ENCODE measurements around the gene SEC14L5. TPM values are rescaled to one million over a fixed set of nuclear protein-coding genes. Genes with fewer than 3 reads are reported as not detected.

Gene SEC14L5
- total and polyA plus RNA-seq, 2 of the 4 experiments (the other 2 are of a cell fraction) = 0.07 TPM; not detected in 1

GRCh38 chr16:5036228-5037156, 78.4 kb downstream of the SEC14L5 start:
- no peak overlapping the region for H2BK15ac ChIP-seq (ENCODE audit: low read depth, low read length)
- dilution Hi-C loops (cut with HindIII; ENCODE audit: low sequenced_read_pairs, unreplicated experiment) = no loop called here
- intact Hi-C loops (cut with micrococcal nuclease) = no loop called here
- no peaks in the 10 kb centered on the region for H4K20me1 ChIP-seq (ENCODE audit: insufficient read depth, low read length)
- H3K23ac ChIP-seq (ENCODE audit: low read depth, low read length) = no peak overlapping the region
- CTCF ChIA-PET = no interaction called here
- H2AK9ac ChIP-seq (replicated peaks; ENCODE audit: low read depth, low read length, poor library complexity) = no peak overlapping the region
- peaks cover 8% of the 10 kb centered on the region for H3K9me1 ChIP-seq (ENCODE audit: insufficient read depth, low read length)
- in situ Hi-C loops (cut with MboI; ENCODE audit: low sequenced_read_pairs) = no loop called here
- H2BK120ac ChIP-seq (ENCODE audit: low read depth, low read length) = no peak overlapping the region
- TF ChIP-seq BHLHE40 (IDR thresholded peaks at IDR 0.05; ENCODE audit: low read depth, low read length) (no peak), NFE2L2 (IDR thresholded peaks at IDR 0.05; ENCODE audit: low read depth, low read length) (no peak), MAFK (IDR thresholded peaks at IDR 0.05; ENCODE audit: low read depth, low read length) (no peak), POLR2A (IDR thresholded peaks at IDR 0.05; ENCODE audit: low read depth, low read length) (no peak), RFX5 (IDR thresholded peaks at IDR 0.05; ENCODE audit: low read depth, low read length) (no peak), MXI1 (IDR thresholded peaks at IDR 0.05; ENCODE audit: borderline replicate concordance, low read depth, low read length) (no peak), SMC3 (IDR thresholded peaks at IDR 0.05; ENCODE audit: low read depth, low read length) (no peak), MAZ (IDR thresholded peaks at IDR 0.05; ENCODE audit: borderline replicate concordance, low read depth, low read length) (no peak)
- TF ChIP-seq, protein P1, sequence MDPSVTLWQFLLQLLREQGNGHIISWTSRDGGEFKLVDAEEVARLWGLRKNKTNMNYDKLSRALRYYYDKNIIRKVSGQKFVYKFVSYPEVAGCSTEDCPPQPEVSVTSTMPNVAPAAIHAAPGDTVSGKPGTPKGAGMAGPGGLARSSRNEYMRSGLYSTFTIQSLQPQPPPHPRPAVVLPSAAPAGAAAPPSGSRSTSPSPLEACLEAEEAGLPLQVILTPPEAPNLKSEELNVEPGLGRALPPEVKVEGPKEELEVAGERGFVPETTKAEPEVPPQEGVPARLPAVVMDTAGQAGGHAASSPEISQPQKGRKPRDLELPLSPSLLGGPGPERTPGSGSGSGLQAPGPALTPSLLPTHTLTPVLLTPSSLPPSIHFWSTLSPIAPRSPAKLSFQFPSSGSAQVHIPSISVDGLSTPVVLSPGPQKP (IDR thresholded peaks at IDR 0.05; ENCODE audit: borderline replicate concordance, low read depth, low read length) = no peak
- TF ChIP-seq, protein P2, sequence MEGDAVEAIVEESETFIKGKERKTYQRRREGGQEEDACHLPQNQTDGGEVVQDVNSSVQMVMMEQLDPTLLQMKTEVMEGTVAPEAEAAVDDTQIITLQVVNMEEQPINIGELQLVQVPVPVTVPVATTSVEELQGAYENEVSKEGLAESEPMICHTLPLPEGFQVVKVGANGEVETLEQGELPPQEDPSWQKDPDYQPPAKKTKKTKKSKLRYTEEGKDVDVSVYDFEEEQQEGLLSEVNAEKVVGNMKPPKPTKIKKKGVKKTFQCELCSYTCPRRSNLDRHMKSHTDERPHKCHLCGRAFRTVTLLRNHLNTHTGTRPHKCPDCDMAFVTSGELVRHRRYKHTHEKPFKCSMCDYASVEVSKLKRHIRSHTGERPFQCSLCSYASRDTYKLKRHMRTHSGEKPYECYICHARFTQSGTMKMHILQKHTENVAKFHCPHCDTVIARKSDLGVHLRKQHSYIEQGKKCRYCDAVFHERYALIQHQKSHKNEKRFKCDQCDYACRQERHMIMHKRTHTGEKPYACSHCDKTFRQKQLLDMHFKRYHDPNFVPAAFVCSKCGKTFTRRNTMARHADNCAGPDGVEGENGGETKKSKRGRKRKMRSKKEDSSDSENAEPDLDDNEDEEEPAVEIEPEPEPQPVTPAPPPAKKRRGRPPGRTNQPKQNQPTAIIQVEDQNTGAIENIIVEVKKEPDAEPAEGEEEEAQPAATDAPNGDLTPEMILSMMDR (conservative IDR thresholded peaks at IDR 0.05; ENCODE audit: low read depth, low read length) = no peak
- H3K56ac ChIP-seq (ENCODE audit: extremely low read depth, insufficient read depth, low read length) = no peak overlapping the region
- H2BK20ac ChIP-seq (ENCODE audit: low read depth, low read length) = no peak overlapping the region
- ATAC-seq (ENCODE audit: low read depth) (no peak), DNase-seq (no peak)
- H2BK5ac ChIP-seq (ENCODE audit: low read depth, low read length, poor library complexity, severe bottlenecking) = no peak overlapping the region
- H3K4ac ChIP-seq (ENCODE audit: low read depth, low read length) = no peak overlapping the region
- H3K27me3 ChIP-seq (ENCODE audit: control insufficient read depth, insufficient read depth, low read length) = no peaks in the 10 kb centered on the region
- POLR2A ChIA-PET (ENCODE audit: unreplicated experiment) = no interaction called here
- no peak overlapping the region for H3K18ac ChIP-seq (ENCODE audit: low read depth, low read length)
- H4K91ac ChIP-seq (ENCODE audit: insufficient read depth, low read depth, low read length) = no peak overlapping the region
- WGBS, 2 experiments (ENCODE audit: extremely low coverage in 2 of 2, insufficient read length in 1 of 2) = 35% methylated on average over 6 of the region's 12 CpGs; no CpG with 5 or more reads in 1 of the 2 experiments
- no peak overlapping the region for H2AK5ac ChIP-seq (ENCODE audit: low read depth, low read length)
- H3K9ac ChIP-seq (ENCODE audit: low read depth, low read length) = no peak overlapping the region
- no peak overlapping the region for H3K4me2 ChIP-seq (ENCODE audit: low read depth, low read length)
- BruUV-seq (replicated peaks) = no TSS peak
- H3K4me3 ChIP-seq (ENCODE audit: insufficient read depth, low read depth, low read length) = no peak overlapping the region
- H3K36me3 ChIP-seq (ENCODE audit: control insufficient read depth, insufficient read depth, low read length) = no peaks in the 10 kb centered on the region
- H4K8ac ChIP-seq (ENCODE audit: low read depth in 2 of 2, low read length in 2 of 2) = no peak overlapping the region
- peaks cover 3 to 13% of the 10 kb centered on the region in 2 experiments; a peak in 2 of 4 replicates for H3K79me1 ChIP-seq (ENCODE audit: low read depth in 1 of 2, low read length in 2 of 2)
- H3K27ac ChIP-seq (ENCODE audit: insufficient read depth, low read length) = no peak overlapping the region
- peaks cover 3% of the 10 kb centered on the region; the same call in 1 of the 2 replicates for H3K4me1 ChIP-seq (ENCODE audit: control insufficient read depth, insufficient read depth, low read length)
- no peak overlapping the region for H3K14ac ChIP-seq (replicated peaks; ENCODE audit: low read depth, low read length)
- H4K5ac ChIP-seq (ENCODE audit: low read depth, low read length) = no peak overlapping the region
- H3K9me3 ChIP-seq (ENCODE audit: control insufficient read depth, insufficient read depth, low read length) = no peaks in the 10 kb centered on the region
- H2AFZ ChIP-seq (replicated peaks; ENCODE audit: low read length, poor library complexity) = peak overlapping the region; percentile 8
